Activated naive CD4-positive, alpha-beta T cell treated with anti-CD3 and anti-CD28 coated beads, Interleukin-2, amount 10 ng/mL, durations not matched to agents 7 days and 5 days (primary cell): ENCODE results near the gene LDB3.
"Not testable (repeated sequence)": the region's sequence is repeated elsewhere in the genome, so short reads cannot be mapped to it uniquely, and the experiment has no call there.

Source experiments
- CTCF ChIA-PET: fragments of 350-600 bp; sonication (Branson Sonifier 250); formaldehyde crosslinking; loops from one replicate; lab custom pipeline; 2021; ENCODE audit warnings: antibody characterized with exemption; lab: Charles Lee
- DNase-seq: peaks from one replicate; pipeline ENCODE4 v3.0.0-alpha.2; 2020
- H3K27ac Mint-ChIP-seq: one replicate; pipeline ENCODE4 v1.8.0; 2021; ENCODE audit warnings: mild to moderate bottlenecking, moderate library complexity, mixed read lengths
- H3K27me3 Mint-ChIP-seq: one replicate; pipeline ENCODE4 v1.8.0; 2021; ENCODE audit warnings: mild to moderate bottlenecking, mixed read lengths
- H3K36me3 Mint-ChIP-seq: one replicate; pipeline ENCODE4 v1.8.0; 2021; ENCODE audit warnings: mixed read lengths
- H3K4me1 Mint-ChIP-seq: one replicate; pipeline ENCODE4 v1.8.0; 2021; ENCODE audit warnings: mixed read lengths
- H3K4me3 Mint-ChIP-seq: one replicate; pipeline ENCODE4 v1.8.0; 2021; ENCODE audit warnings: mild to moderate bottlenecking, moderate library complexity, mixed read lengths
- H3K9me3 Mint-ChIP-seq: one replicate; pipeline ENCODE4 v1.8.0; 2021; ENCODE audit warnings: mixed read lengths

Gene LDB3

GRCh38 chr10:86724445-86724844 lies 56.1 kb downstream of the LDB3 start:
- Mint-ChIP-seq H3K9me3 (no peaks in the 10 kb centered on the region), H3K36me3 (no peaks in the 10 kb centered on the region), H3K4me3 (no peak overlapping the region), H3K4me1 (peaks cover 12% of the 10 kb centered on the region), H3K27me3 (peaks cover 34% of the 10 kb centered on the region), H3K27ac (no peak overlapping the region)
- DNase-seq, result no peak
- CTCF ChIA-PET, result interaction anchor here (1.2 kb wide), 1 partner anchor 153 kb away, joined by 3 read pairs; no protein-coding TSS in a partner anchor

- H3K9me3 Mint-ChIP-seq, result no peaks in the 10 kb centered on the region
- H3K4me3 Mint-ChIP-seq, result no peak overlapping the region
- peaks cover 12% of the 10 kb centered on the region for H3K4me1 Mint-ChIP-seq
- no peak for DNase-seq
- H3K36me3 Mint-ChIP-seq, result no peaks in the 10 kb centered on the region
- H3K27ac Mint-ChIP-seq, result no peak overlapping the region
- CTCF ChIA-PET, result interaction anchor here (1.2 kb wide), 1 partner anchor 151 kb away, joined by 3 read pairs; no protein-coding TSS in a partner anchor
- peaks cover 35% of the 10 kb centered on the region for H3K27me3 Mint-ChIP-seq
Measured at GRCh38 chr10:86725980-86726676, 57.8 kb downstream of the LDB3 start.

GRCh38 chr10:86726677-86726999 lies 58.3 kb downstream of the LDB3 start:
- no peaks in the 10 kb centered on the region for H3K36me3 Mint-ChIP-seq
- CTCF ChIA-PET, result no interaction called here
- no peaks in the 10 kb centered on the region for H3K9me3 Mint-ChIP-seq
- H3K27ac Mint-ChIP-seq, result no peak overlapping the region
- H3K4me1 Mint-ChIP-seq, result peaks cover 11% of the 10 kb centered on the region
- peaks cover 29% of the 10 kb centered on the region for H3K27me3 Mint-ChIP-seq
- no peak for DNase-seq
- no peak overlapping the region for H3K4me3 Mint-ChIP-seq

GRCh38 chr10:86727470-86727869 lies 59.2 kb downstream of the LDB3 start:
- Mint-ChIP-seq H3K4me3 (no peak overlapping the region), H3K4me1 (peaks cover 8% of the 10 kb centered on the region), H3K27me3 (peaks cover 29% of the 10 kb centered on the region), H3K36me3 (no peaks in the 10 kb centered on the region), H3K27ac (no peak overlapping the region), H3K9me3 (no peaks in the 10 kb centered on the region)
- DNase-seq, result no peak
- CTCF ChIA-PET, result interaction anchor here (0.6 kb wide), 2 partner anchors 8 to 788 kb away, joined by 3 read pairs; no protein-coding TSS in a partner anchor

GRCh38 chr10:86728056-86728455 lies 59.7 kb downstream of the LDB3 start:
- no peak for DNase-seq
- no peaks in the 10 kb centered on the region for H3K9me3 Mint-ChIP-seq
- no peak overlapping the region for H3K4me3 Mint-ChIP-seq
- H3K4me1 Mint-ChIP-seq, result peaks cover 6% of the 10 kb centered on the region
- CTCF ChIA-PET, result no interaction called here
- H3K27me3 Mint-ChIP-seq, result peaks cover 31% of the 10 kb centered on the region
- H3K27ac Mint-ChIP-seq, result no peak overlapping the region
- H3K36me3 Mint-ChIP-seq, result no peaks in the 10 kb centered on the region

GRCh38 chr10:86729677-86730076 lies 61.4 kb downstream of the LDB3 start:
- peaks cover 35% of the 10 kb centered on the region for H3K27me3 Mint-ChIP-seq
- H3K36me3 Mint-ChIP-seq, result no peaks in the 10 kb centered on the region
- no peaks in the 10 kb centered on the region for H3K9me3 Mint-ChIP-seq
- no peaks in the 10 kb centered on the region for H3K4me1 Mint-ChIP-seq
- DNase-seq, result no peak
- H3K27ac Mint-ChIP-seq, result no peak overlapping the region
- CTCF ChIA-PET, result no interaction called here
- no peak overlapping the region for H3K4me3 Mint-ChIP-seq

GRCh38 chr10:86730227-86730626 lies 61.9 kb downstream of the LDB3 start:
- no peaks in the 10 kb centered on the region for H3K9me3 Mint-ChIP-seq
- H3K27ac Mint-ChIP-seq, result no peak overlapping the region
- no peak overlapping the region for H3K4me3 Mint-ChIP-seq
- DNase-seq, result no peak
- no peaks in the 10 kb centered on the region for H3K36me3 Mint-ChIP-seq
- no peaks in the 10 kb centered on the region for H3K4me1 Mint-ChIP-seq
- CTCF ChIA-PET, result no interaction called here
- H3K27me3 Mint-ChIP-seq, result peaks cover 38% of the 10 kb centered on the region

GRCh38 chr10:86732771-86733170 lies 64.5 kb downstream of the LDB3 start:
- Mint-ChIP-seq H3K4me3 (no peak overlapping the region), H3K27ac (no peak overlapping the region), H3K27me3 (peaks cover 25% of the 10 kb centered on the region), H3K36me3 (no peaks in the 10 kb centered on the region), H3K4me1 (no peaks in the 10 kb centered on the region), H3K9me3 (no peaks in the 10 kb centered on the region)
- DNase-seq, result no peak
- CTCF ChIA-PET, result no interaction called here

GRCh38 chr10:86733260-86733671 lies 65.0 kb downstream of the LDB3 start:
- no peak for DNase-seq
- CTCF ChIA-PET, result no interaction called here

GRCh38 chr10:86734207-86734988 lies 66.1 kb downstream of the LDB3 start:
- no peak overlapping the region for H3K4me3 Mint-ChIP-seq
- H3K36me3 Mint-ChIP-seq, result no peaks in the 10 kb centered on the region
- no peaks in the 10 kb centered on the region for H3K9me3 Mint-ChIP-seq
- H3K4me1 Mint-ChIP-seq, result no peaks in the 10 kb centered on the region
- no peak overlapping the region for H3K27ac Mint-ChIP-seq
- H3K27me3 Mint-ChIP-seq, result peaks cover 22% of the 10 kb centered on the region
- CTCF ChIA-PET, result no interaction called here
- DNase-seq, result no peak

More at GRCh38 chr10:86733260-86733671, 65.0 kb downstream of the LDB3 start:
- peaks cover 22% of the 10 kb centered on the region for H3K27me3 Mint-ChIP-seq
- no peaks in the 10 kb centered on the region for H3K4me1 Mint-ChIP-seq
- H3K4me3 Mint-ChIP-seq, result no peak overlapping the region
- no peak overlapping the region for H3K27ac Mint-ChIP-seq
- no peaks in the 10 kb centered on the region for H3K9me3 Mint-ChIP-seq
- no peaks in the 10 kb centered on the region for H3K36me3 Mint-ChIP-seq

- H3K27me3 Mint-ChIP-seq, result peaks cover 15% of the 10 kb centered on the region
- DNase-seq, H3K4me1 Mint-ChIP-seq, H3K27ac Mint-ChIP-seq, H3K9me3 Mint-ChIP-seq, H3K4me3 Mint-ChIP-seq, H3K36me3 Mint-ChIP-seq: not testable (repeated sequence)
- CTCF ChIA-PET, result interaction anchor here (0.6 to 1.2 kb wide), 2 partner anchors 8 to 25 kb away, joined by 3 read pairs; no protein-coding TSS in a partner anchor
Measured at GRCh38 chr10:86735278-86735677, 67.0 kb downstream of the LDB3 start.

- H3K4me1 Mint-ChIP-seq, result no peaks in the 10 kb centered on the region
- H3K4me3 Mint-ChIP-seq, result no peak overlapping the region
- no peaks in the 10 kb centered on the region for H3K9me3 Mint-ChIP-seq
- CTCF ChIA-PET, result interaction anchor here (1.0 kb wide), 1 partner anchor 15 kb away, joined by 3 read pairs; no protein-coding TSS in a partner anchor
- H3K36me3 Mint-ChIP-seq, result no peaks in the 10 kb centered on the region
- peaks cover 13% of the 10 kb centered on the region for H3K27me3 Mint-ChIP-seq
- no peak for DNase-seq
- H3K27ac Mint-ChIP-seq, result no peak overlapping the region
Measured at GRCh38 chr10:86742230-86742629, 73.9 kb downstream of the LDB3 start.

- CTCF ChIA-PET, result no interaction called here
- no peaks in the 10 kb centered on the region for H3K36me3 Mint-ChIP-seq
- H3K27ac Mint-ChIP-seq, result no peak overlapping the region
- no peak overlapping the region for H3K4me3 Mint-ChIP-seq
- H3K4me1 Mint-ChIP-seq, result peaks cover 4% of the 10 kb centered on the region
- H3K9me3 Mint-ChIP-seq, result no peaks in the 10 kb centered on the region
- peaks cover 13% of the 10 kb centered on the region for H3K27me3 Mint-ChIP-seq
- DNase-seq, result no peak
Measured at GRCh38 chr10:86744067-86744725, 75.9 kb downstream of the LDB3 start.

- H3K9me3 Mint-ChIP-seq, result no peaks in the 10 kb centered on the region
- H3K27ac Mint-ChIP-seq, result no peak overlapping the region
- no peaks in the 10 kb centered on the region for H3K36me3 Mint-ChIP-seq
- H3K27me3 Mint-ChIP-seq, result peaks cover 7% of the 10 kb centered on the region
- peaks cover 12% of the 10 kb centered on the region for H3K4me1 Mint-ChIP-seq
- no peak overlapping the region for H3K4me3 Mint-ChIP-seq
- CTCF ChIA-PET, result interaction anchor here (0.6 kb wide), 1 partner anchor 151 kb away, joined by 3 read pairs; no protein-coding TSS in a partner anchor
- no peak for DNase-seq
Measured at GRCh38 chr10:86747796-86748581, 79.7 kb downstream of the LDB3 start.
